Measurements from ENCODE around the gene CCDC60. TPM values are rescaled to one million over a fixed set of nuclear protein-coding genes. Genes with fewer than 3 reads are reported as not detected.

CCDC60 gene
- total and polyA plus RNA-seq, 10 of the 15 experiments (the other 5 are each of a cell fraction or from before 2014, with no cell fraction given), result 0.19 TPM; not detected in 9

GRCh38 chr12:119540476-119540875 is 205.9 kb downstream of the CCDC60 start:
- no peak for FAIRE-seq
- Histone ChIP-seq H3K4me3 (no peak overlapping the region), H3K9me3 (replicated peaks; ENCODE audit: control insufficient read depth, insufficient read depth, low read length) (no peaks in the 10 kb centered on the region), H4K20me1 (ENCODE audit: control insufficient read depth, insufficient read depth) (no peaks in the 10 kb centered on the region), H3K36me3 (ENCODE audit: control insufficient read depth in 2 of 2, insufficient read depth in 2 of 2, low read length in 1 of 2) (no peaks in the 10 kb centered on the region), H3K27ac (ENCODE audit: control insufficient read depth, insufficient read depth) (no peak overlapping the region), H3K4me2 (ENCODE audit: control insufficient read depth, insufficient read depth) (no peak overlapping the region), H3K9ac (ENCODE audit: control insufficient read depth, insufficient read depth, low read length) (no peak overlapping the region), H3K79me2 (ENCODE audit: control insufficient read depth, insufficient read depth, low read length) (no peaks in the 10 kb centered on the region), H2AFZ (ENCODE audit: control insufficient read depth, low read depth, low read length) (no peak overlapping the region), H3K27me3 (replicated peaks in 1 of 2; ENCODE audit: control insufficient read depth in 2 of 2, insufficient read depth in 2 of 2, low read length in 1 of 2) (no peaks in the 10 kb centered on the region; a peak in 1 of 4 replicates), H3K4me1 (ENCODE audit: control insufficient read depth, insufficient read depth, low read length) (no peaks in the 10 kb centered on the region)
- in situ Hi-C loops (cut with MboI), result loop anchor here (5.0 to 25.0 kb wide), 2 partner anchors 93 to 1428 kb away; partner anchors contain the start of gene VSIG10
- no TSS peak for BruUV-seq (replicated peaks)
- ATAC-seq, result no peak
- ChIA-PET POLR2A (no interaction called here), SMC1A (ENCODE audit: uncharacterized antibody, unreplicated experiment) (no interaction called here), CTCF (no interaction called here), RAD21 (ENCODE audit: unreplicated experiment) (no interaction called here)
- WGBS (ENCODE audit: insufficient coverage, insufficient replicate concordance, low lambda C conversion rate, missing lambda C conversion rate), result 26% methylated on average over 3 of the region's 3 CpGs
- DNase-seq (ENCODE audit: low read depth, low spot score), result no peak
- no peak for TF ChIP-seq SPI1 (IDR thresholded peaks at IDR 0.05; ENCODE audit: borderline replicate concordance, insufficient read depth, low read depth, low read length)
- no peak for TF ChIP-seq BHLHE40 (IDR thresholded peaks at IDR 0.05; ENCODE audit: borderline replicate concordance in 1 of 2, low read depth in 2 of 2, low read length in 1 of 2)
- no peak for TF ChIP-seq NKRF (conservative IDR thresholded peaks at IDR 0.05)
- no peak for TF ChIP-seq ESRRA (IDR thresholded peaks at IDR 0.05; ENCODE audit: low read length)
- TF ChIP-seq USF2 (IDR thresholded peaks at IDR 0.05; ENCODE audit: borderline replicate concordance, low read depth, low read length), result no peak
- no peak for TF ChIP-seq RELB (IDR thresholded peaks at IDR 0.05; ENCODE audit: low read depth)
- no peak for TF ChIP-seq LARP7 (IDR thresholded peaks at IDR 0.05)
- TF ChIP-seq CEBPB (IDR thresholded peaks at IDR 0.05; ENCODE audit: borderline replicate concordance in 1 of 2, low read depth in 2 of 2, low read length in 2 of 2), result no peak
- intact Hi-C loops (cut with micrococcal nuclease; ENCODE audit: unreplicated experiment), result loop anchor here (10.0 kb wide), 2 partner anchors 426 to 1136 kb away; no protein-coding TSS in a partner anchor

Data from GM12878 (cell line).